ENCODE measurements around the gene DNMT3B.
A peak's percentile ranks its signal among the peaks of the same experiment; 100 is the strongest.

The DNMT3B gene

DNA sequence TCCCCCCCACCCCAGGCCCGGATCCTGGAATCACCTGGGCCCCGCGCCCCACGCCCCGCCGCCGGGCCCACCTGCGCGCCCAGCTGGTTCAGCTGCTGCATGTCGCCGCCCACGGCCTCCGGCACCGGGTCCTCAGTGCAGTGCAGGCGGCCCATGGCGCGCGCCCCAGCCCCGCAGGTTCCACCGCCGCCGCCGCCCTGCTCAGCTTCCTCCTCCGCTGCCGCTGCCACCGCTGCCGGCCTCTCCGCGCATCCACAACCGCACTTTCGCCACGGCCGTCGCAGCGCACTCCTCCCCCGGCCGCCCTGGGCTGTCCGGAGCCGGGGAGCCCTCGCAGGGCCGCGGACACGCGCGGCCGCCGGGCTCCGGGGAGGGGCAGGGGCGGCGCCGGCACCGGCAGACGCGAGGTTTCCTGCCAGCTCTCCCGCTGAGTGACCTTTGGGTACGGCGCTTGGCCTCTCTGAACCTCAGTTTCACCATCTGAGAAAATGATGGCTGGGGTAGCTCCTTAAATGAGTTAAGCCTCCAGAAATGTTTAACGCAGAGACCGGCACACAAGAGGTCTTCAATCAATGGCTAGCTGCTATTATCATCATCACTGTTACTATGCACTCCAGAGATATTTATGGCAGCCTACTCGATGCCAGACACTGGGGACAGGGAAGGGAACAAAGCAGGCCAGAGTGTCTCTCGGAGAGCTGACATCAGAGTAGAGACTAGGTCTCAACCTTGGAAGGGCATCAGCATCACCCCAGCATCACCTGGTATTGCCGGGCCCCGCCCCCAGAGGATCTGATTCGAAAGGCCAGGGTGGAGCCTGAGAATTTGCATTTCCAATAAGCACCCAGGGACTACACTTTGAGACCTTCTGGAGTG lies 18.7 kb upstream of the DNMT3B start, which contains the start of gene COMMD7:
Gene COMMD7 (minus strand): TSS at position 231 of the 876 bp plus-strand sequence. CDS start 76 bp downstream, at position 155.
- WGBS (ENCODE audit: insufficient coverage, insufficient read length), result no CpG with 5 or more reads among the region's 64 CpGs
- peaks cover 6% of the 10 kb centered on the region; the same call in 1 of the 2 replicates for H3K4me1 ChIP-seq (ENCODE audit: control insufficient read depth, insufficient read depth, low read length)
- H3K27me3 ChIP-seq (ENCODE audit: control insufficient read depth, insufficient read depth, low read length), result no peaks in the 10 kb centered on the region

DNA sequence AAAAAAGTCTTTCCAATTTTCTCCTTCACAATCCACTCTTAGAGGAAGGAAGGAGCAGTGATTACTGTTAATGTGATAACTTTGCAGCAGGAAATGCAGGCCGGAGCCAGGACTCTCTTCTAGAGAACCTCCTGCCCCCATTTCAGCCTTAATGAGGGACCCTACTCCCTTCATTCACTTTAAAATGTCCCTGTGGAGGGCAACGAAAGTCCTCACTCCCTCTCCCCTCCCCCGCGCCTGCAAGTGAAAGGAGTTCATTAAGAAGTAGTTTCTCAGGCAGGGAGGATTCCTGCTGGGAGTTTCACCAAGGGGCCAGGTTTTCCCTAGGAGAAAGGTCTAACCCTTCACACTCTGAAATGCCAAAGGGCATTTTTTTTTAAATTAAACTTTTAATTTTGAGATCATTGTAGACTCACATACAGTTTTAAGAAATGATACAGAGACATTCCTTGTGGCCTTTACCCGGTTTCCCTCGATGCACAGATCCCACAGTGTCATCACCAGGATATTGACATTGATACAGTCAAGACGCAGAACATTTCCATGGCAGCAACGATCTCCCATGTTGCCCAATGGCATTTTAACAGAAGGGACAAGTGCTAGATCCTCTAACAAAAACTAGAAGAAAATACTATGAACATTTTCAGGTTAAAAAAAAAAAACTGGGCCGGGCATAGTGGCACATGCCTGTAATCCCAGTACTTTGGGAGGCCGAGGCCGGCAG lies 12.1 kb upstream of the DNMT3B start:
- Histone ChIP-seq H3K4me3 (ENCODE audit: low read length) (no peak overlapping the region), H3K36me3 (ENCODE audit: control insufficient read depth, insufficient read depth, low read length) (no peaks in the 10 kb centered on the region), H3K9me3 (ENCODE audit: control insufficient read depth, insufficient read depth, low read length) (no peaks in the 10 kb centered on the region), H3K27ac (ENCODE audit: low read length) (peak overlapping the region; percentile 86), H3K4me1 (ENCODE audit: control insufficient read depth, insufficient read depth, low read length) (peaks cover 7% of the 10 kb centered on the region), H3K27me3 (ENCODE audit: control insufficient read depth, insufficient read depth, low read length) (no peaks in the 10 kb centered on the region)
- DNase-seq (ENCODE audit: low read depth, low spot score), result peak; percentile 74
- WGBS (ENCODE audit: insufficient coverage, insufficient read length), result no CpG with 5 or more reads among the region's 11 CpGs

More for the DNA sequence above, 18.7 kb upstream of the DNMT3B start, which contains the start of gene COMMD7:
- Histone ChIP-seq H3K9me3 (ENCODE audit: control insufficient read depth, insufficient read depth, low read length) (no peaks in the 10 kb centered on the region), H3K36me3 (ENCODE audit: control insufficient read depth, insufficient read depth, low read length) (no peaks in the 10 kb centered on the region), H3K4me3 (ENCODE audit: low read length) (peak within 1 kb of the TSS; percentile 82), H3K27ac (ENCODE audit: low read length) (no peak within 1 kb of the TSS)
- DNase-seq (ENCODE audit: low read depth, low spot score), result no peak

DNA sequence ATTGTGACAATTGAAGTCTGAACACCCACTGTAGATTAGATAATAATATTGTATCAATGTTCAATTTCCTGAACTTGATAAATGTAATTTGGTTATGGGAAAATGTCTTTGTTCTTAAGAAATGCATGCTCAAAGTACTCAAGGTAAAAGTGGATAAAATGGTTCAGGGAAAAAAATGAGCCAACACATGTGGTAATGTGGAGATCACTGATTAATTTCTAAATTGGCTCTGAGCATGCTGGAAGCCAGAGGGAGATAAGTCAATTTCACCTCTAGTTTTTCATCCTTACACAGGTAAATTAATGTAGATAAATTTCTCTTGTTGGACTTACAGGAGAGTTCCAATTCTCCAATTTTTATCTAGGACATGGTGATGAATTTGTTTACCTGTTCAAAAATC lies 10.9 kb upstream of the DNMT3B start:
- Histone ChIP-seq H3K27me3 (ENCODE audit: control insufficient read depth, insufficient read depth, low read length) (no peaks in the 10 kb centered on the region), H3K27ac (ENCODE audit: low read length) (peak overlapping the region; percentile 74), H3K4me3 (ENCODE audit: low read length) (no peak overlapping the region), H3K4me1 (ENCODE audit: control insufficient read depth, insufficient read depth, low read length) (peaks cover 10% of the 10 kb centered on the region), H3K36me3 (ENCODE audit: control insufficient read depth, insufficient read depth, low read length) (no peaks in the 10 kb centered on the region), H3K9me3 (ENCODE audit: control insufficient read depth, insufficient read depth, low read length) (no peaks in the 10 kb centered on the region)
- no peak for DNase-seq (ENCODE audit: low read depth, low spot score)

DNA sequence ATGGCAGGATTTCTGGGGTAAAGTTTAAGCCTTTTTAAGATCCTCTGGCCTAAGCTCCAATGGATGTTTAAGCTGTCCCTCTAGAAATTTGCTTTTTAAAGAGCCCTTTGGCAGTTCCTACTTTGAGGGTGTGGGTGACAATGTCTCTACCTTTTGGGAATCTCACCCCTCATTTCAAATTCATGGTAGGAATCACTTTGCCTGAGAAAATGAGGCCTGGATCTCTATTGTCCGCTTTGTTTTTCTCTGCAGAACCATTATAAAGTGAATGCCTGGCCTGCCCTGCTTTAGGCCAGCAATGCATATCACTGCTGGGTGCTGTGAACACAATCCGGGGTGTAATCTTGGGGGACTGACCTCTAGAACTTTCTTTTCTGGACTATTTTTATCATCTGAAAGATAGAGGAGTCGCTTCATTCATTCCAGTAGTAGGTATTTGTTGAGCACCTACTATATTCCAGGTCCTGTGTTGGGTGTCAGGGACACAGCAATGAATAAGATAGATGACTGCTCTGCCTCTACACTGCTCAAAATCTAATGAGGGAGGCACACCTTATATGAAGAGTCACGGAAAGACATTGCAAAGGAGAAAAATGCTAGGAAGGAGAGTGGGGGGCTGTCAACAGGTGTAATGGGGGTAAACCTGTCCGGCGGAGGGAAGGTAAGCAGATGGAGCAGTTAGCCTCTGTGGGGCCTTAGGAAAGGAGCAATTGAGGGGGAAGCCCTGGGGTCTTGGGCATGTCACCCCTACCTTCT lies 10.3 kb upstream of the DNMT3B start:
- no peaks in the 10 kb centered on the region for H3K9me3 ChIP-seq (ENCODE audit: control insufficient read depth, insufficient read depth, low read length)
- no peaks in the 10 kb centered on the region for H3K27me3 ChIP-seq (ENCODE audit: control insufficient read depth, insufficient read depth, low read length)
- H3K27ac ChIP-seq (ENCODE audit: low read length), result peak overlapping the region; percentile 61
- WGBS (ENCODE audit: insufficient coverage, insufficient read length), result no CpG with 5 or more reads among the region's 6 CpGs
- no peak overlapping the region for H3K4me3 ChIP-seq (ENCODE audit: low read length)
- H3K36me3 ChIP-seq (ENCODE audit: control insufficient read depth, insufficient read depth, low read length), result no peaks in the 10 kb centered on the region
- H3K4me1 ChIP-seq (ENCODE audit: control insufficient read depth, insufficient read depth, low read length), result peaks cover 12% of the 10 kb centered on the region
- DNase-seq (ENCODE audit: low read depth, low spot score), result peak; percentile 61

DNA sequence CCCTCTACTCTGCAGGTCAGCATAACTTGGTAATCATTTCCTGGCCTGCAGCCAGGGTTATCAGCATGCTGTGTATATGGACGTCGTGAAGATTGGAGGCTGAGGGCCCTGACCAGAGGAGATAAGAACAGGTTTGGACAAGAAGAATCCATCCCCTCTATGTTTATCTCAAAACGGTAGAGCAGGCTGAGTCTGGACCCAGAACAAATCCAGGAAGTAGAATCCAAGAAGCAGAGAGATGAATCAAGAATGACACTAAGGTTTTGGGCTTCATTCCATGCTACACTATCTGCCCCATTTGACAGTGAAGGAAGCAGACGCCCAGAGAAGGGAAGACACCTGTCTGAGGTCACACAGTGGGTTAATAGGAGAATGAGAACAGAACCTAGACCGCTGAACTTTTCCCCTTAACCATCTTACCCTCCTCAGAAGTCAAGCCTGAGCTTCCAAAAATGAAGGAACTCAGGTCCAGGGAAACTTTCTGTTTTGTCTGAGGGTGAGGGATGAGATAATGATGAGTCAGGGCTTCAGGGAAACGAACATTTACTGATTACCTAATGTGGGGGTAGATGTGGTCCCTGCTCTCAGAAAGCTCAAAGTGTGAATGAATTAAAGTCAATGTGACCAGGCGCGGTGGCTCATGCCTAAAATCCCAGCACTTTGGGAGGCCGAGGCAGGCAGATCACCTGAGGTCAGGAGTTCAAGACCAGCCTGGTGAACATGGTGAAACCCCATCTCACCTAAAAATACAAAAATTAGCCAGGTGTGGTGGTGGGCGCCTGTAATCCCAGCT lies 9.5 kb upstream of the DNMT3B start:
- Histone ChIP-seq H3K27ac (ENCODE audit: low read length) (peak overlapping the region; percentile 61), H3K4me1 (ENCODE audit: control insufficient read depth, insufficient read depth, low read length) (peaks cover 12% of the 10 kb centered on the region), H3K4me3 (ENCODE audit: low read length) (no peak overlapping the region), H3K36me3 (ENCODE audit: control insufficient read depth, insufficient read depth, low read length) (no peaks in the 10 kb centered on the region), H3K27me3 (ENCODE audit: control insufficient read depth, insufficient read depth, low read length) (no peaks in the 10 kb centered on the region), H3K9me3 (ENCODE audit: control insufficient read depth, insufficient read depth, low read length) (no peaks in the 10 kb centered on the region)
- no CpG with 5 or more reads among the region's 10 CpGs for WGBS (ENCODE audit: insufficient coverage, insufficient read length)
- no peak for DNase-seq (ENCODE audit: low read depth, low spot score)

DNA sequence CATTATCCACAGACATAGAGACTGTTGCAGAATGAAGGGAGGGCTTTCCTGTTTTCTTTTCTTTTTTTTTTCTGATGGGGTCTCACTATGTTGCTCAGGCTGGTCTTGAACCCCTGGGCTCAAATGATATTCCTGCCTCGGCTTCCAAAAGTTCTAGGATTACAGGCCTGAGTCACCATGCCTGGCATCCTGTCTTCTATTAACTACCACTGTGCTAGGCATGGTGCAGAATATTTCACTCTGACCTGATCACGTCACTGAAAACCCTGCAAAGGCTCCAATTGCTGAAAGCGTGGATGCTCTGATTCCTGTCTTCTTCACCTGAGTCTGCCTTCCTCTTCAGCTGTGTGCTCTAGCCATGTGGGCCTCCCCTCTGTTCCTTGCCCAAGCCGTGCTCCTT lies 8.5 kb upstream of the DNMT3B start:
- no CpG with 5 or more reads among the region's 4 CpGs for WGBS (ENCODE audit: insufficient coverage, insufficient read length)
- peaks cover 12% of the 10 kb centered on the region for H3K4me1 ChIP-seq (ENCODE audit: control insufficient read depth, insufficient read depth, low read length)
- H3K27ac ChIP-seq (ENCODE audit: low read length), result no peak overlapping the region
- no peaks in the 10 kb centered on the region for H3K9me3 ChIP-seq (ENCODE audit: control insufficient read depth, insufficient read depth, low read length)
- no peaks in the 10 kb centered on the region for H3K36me3 ChIP-seq (ENCODE audit: control insufficient read depth, insufficient read depth, low read length)
- H3K4me3 ChIP-seq (ENCODE audit: low read length), result no peak overlapping the region
- H3K27me3 ChIP-seq (ENCODE audit: control insufficient read depth, insufficient read depth, low read length), result no peaks in the 10 kb centered on the region
- no peak for DNase-seq (ENCODE audit: low read depth, low spot score)

DNA sequence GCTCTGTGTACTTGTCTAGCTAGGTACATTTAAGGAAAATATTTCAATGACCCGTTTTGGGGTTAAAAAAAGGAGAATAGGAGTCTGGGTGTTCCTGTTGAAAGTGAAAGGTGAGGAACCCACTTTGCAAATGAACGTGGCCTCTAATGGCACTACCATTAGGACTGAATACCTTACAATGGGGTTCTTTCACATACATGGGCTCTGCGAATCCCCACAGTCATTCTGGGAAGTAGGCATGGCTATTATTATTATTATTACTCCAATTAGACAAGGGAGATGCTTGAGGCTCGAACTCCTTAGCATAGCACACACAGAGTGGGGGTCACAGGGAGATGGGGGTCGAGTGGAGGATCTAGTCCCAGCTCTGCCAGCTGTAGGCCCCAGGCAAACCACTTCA lies 6.0 kb upstream of the DNMT3B start:
- no CpG with 5 or more reads among the region's 5 CpGs for WGBS (ENCODE audit: insufficient coverage, insufficient read length)
- Histone ChIP-seq H3K36me3 (ENCODE audit: control insufficient read depth, insufficient read depth, low read length) (no peaks in the 10 kb centered on the region), H3K9me3 (ENCODE audit: control insufficient read depth, insufficient read depth, low read length) (no peaks in the 10 kb centered on the region), H3K4me3 (ENCODE audit: low read length) (no peak overlapping the region), H3K4me1 (ENCODE audit: control insufficient read depth, insufficient read depth, low read length) (peaks cover 9% of the 10 kb centered on the region), H3K27me3 (ENCODE audit: control insufficient read depth, insufficient read depth, low read length) (no peaks in the 10 kb centered on the region), H3K27ac (ENCODE audit: low read length) (no peak overlapping the region)
- no peak for DNase-seq (ENCODE audit: low read depth, low spot score)

DNA sequence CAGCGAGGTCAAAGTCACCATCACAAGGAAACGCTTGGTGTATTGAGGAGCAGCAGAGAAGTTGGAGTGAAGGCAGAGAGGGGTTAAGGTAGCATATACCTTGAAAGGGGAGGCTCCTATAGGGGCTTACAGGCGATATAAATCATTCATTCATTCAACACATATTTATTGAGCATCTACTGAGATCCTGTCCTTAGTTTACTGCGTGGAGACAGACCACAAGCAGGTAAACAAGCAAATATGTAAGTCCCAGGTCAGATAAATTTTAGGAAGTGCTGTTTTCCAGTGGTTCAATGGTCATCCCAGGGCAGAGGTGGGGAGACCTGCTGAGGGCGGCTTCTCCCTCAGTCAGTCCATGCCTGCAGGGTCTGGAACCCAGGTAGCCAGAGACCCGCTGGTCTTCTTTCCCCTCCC lies 761 bp upstream of the DNMT3B start:
- Histone ChIP-seq H3K36me3 (ENCODE audit: control insufficient read depth, insufficient read depth, low read length) (peaks cover 12% of the 10 kb centered on the region; the same call in 1 of the 2 replicates), H3K27ac (ENCODE audit: low read length) (no peak overlapping the region), H3K4me1 (ENCODE audit: control insufficient read depth, insufficient read depth, low read length) (peaks cover 1% of the 10 kb centered on the region; the same call in 1 of the 2 replicates), H3K27me3 (ENCODE audit: control insufficient read depth, insufficient read depth, low read length) (no peaks in the 10 kb centered on the region), H3K4me3 (ENCODE audit: low read length) (peak overlapping the region; percentile 100; the same call in 1 of the 2 replicates), H3K9me3 (ENCODE audit: control insufficient read depth, insufficient read depth, low read length) (no peaks in the 10 kb centered on the region)
- WGBS (ENCODE audit: insufficient coverage, insufficient read length), result no CpG with 5 or more reads among the region's 6 CpGs
- no peak for DNase-seq (ENCODE audit: low read depth, low spot score)

DNA sequence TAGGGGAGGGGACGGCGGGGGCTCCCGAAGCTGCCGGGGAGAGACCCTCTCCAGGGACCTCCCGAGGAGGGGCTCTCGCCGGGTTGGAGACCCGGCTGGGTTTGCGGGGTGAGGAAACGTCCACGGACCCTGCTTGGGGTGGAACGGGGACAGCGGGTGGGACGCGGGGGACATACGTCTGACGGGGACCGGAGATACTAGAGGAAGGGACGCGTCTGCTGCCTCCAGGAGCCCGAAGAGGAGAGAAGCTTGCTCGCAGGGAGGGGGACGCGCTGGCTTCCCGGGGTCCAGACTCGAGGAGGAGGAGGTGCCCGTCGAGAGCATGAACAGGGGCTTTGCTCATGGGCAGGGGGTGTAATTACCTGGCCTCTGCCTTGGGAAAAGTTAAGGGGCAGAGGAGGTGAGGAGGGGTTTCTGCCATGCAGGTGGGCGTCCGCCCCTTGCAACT lies 593 bp downstream of the DNMT3B start:
- Histone ChIP-seq H3K27ac (ENCODE audit: low read length) (no peak overlapping the region), H3K27me3 (ENCODE audit: control insufficient read depth, insufficient read depth, low read length) (no peaks in the 10 kb centered on the region), H3K36me3 (ENCODE audit: control insufficient read depth, insufficient read depth, low read length) (peaks cover 17% of the 10 kb centered on the region), H3K4me1 (ENCODE audit: control insufficient read depth, insufficient read depth, low read length) (peaks cover under 1% of the 10 kb centered on the region; the same call in 1 of the 2 replicates), H3K4me3 (ENCODE audit: low read length) (peak overlapping the region; percentile 100), H3K9me3 (ENCODE audit: control insufficient read depth, insufficient read depth, low read length) (no peaks in the 10 kb centered on the region)
- no CpG with 5 or more reads among the region's 30 CpGs for WGBS (ENCODE audit: insufficient coverage, insufficient read length)
- no peak for DNase-seq (ENCODE audit: low read depth, low spot score)
